ENCODE data around the gene FAM163B.

FAM163B gene

GRCh38 chr9:133604214-133604613 is 5.0 kb downstream of the FAM163B start:
- no peaks in the 10 kb centered on the region for H3F3A ChIP-seq (ENCODE audit: insufficient read depth, low read length)
- peaks cover 90% of the 10 kb centered on the region for H3K27me3 ChIP-seq (replicated peaks; ENCODE audit: insufficient read depth, low read length)
- H3K4me2 ChIP-seq (ENCODE audit: low read depth, low read length): no peak overlapping the region
- DNase-seq: no peak
- H3K9ac ChIP-seq (ENCODE audit: low read length): no peak overlapping the region
- no peak overlapping the region for H3K4me3 ChIP-seq (ENCODE audit: low read length)
- no peaks in the 10 kb centered on the region for H3K4me1 ChIP-seq (ENCODE audit: low read length)
- no peaks in the 10 kb centered on the region for H3K79me2 ChIP-seq (ENCODE audit: low read length)
- no peaks in the 10 kb centered on the region for H4K20me1 ChIP-seq (ENCODE audit: insufficient read depth, low read length)
- H3K9me3 ChIP-seq (replicated peaks; ENCODE audit: insufficient read depth, low read length): no peaks in the 10 kb centered on the region
- H3K36me3 ChIP-seq (replicated peaks; ENCODE audit: insufficient read depth, low read length): no peaks in the 10 kb centered on the region
- no peak overlapping the region for H2AFZ ChIP-seq (ENCODE audit: low read length)
- H3K27ac ChIP-seq (ENCODE audit: low read length): no peak overlapping the region
- H3K9me2 ChIP-seq (replicated peaks; ENCODE audit: insufficient read depth, low read length): no peaks in the 10 kb centered on the region
- no peak for TF ChIP-seq EZH2 (optimal IDR thresholded peaks at IDR 0.05; ENCODE audit: low read depth, low read length)
- no peak for TF ChIP-seq EZH2phosphoT487 (IDR thresholded peaks at IDR 0.05; ENCODE audit: low read length)
- TF ChIP-seq CTCF (IDR thresholded peaks at IDR 0.05; ENCODE audit: low read length): no peak

DNA sequence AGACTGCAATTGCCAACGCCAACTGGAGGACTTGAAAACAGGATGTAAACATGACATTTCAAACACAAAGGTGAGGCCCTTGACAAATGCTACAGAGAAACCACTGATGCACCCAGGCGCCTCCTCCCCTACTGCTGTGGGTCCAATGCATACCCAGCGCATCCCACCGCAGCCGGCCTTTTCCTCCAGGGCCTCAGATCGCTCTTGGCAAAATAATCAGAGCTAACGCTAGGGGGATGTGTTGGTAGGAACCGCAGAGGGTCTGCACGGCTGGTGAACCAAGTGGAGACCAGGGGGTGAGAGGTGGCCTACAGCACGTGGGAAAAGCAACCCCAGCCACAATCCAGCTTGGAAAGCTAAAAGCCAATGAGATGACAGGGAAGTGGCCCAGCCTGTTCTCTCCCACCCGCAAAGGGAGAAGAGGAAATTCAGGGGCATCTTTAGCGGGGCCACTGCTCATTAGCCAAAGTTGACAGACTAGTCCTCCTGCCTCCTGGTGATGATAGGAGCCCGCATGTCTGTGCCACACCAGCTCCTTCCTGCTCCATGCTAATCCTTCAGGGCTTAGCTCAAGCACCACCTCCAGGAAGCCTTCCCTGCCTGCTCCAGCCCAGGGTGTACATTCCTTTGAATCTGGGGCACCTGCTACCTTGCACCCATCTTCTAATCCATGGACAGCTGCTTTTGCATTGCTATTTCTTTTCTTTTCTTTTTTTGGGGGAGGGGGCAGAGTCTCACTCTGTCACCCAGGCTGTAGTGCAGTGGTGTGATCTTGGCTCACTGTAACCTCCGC is 5.9 kb downstream of the FAM163B start:
- H3K9me3 ChIP-seq (replicated peaks; ENCODE audit: insufficient read depth, low read length): no peaks in the 10 kb centered on the region
- H3K4me3 ChIP-seq (ENCODE audit: low read length): no peak overlapping the region
- DNase-seq: no peak
- no peaks in the 10 kb centered on the region for H4K20me1 ChIP-seq (ENCODE audit: insufficient read depth, low read length)
- no peaks in the 10 kb centered on the region for H3K36me3 ChIP-seq (replicated peaks; ENCODE audit: insufficient read depth, low read length)
- H3K9me2 ChIP-seq (replicated peaks; ENCODE audit: insufficient read depth, low read length): no peaks in the 10 kb centered on the region
- no peak for TF ChIP-seq CTCF (IDR thresholded peaks at IDR 0.05; ENCODE audit: low read length)
- TF ChIP-seq EZH2 (optimal IDR thresholded peaks at IDR 0.05; ENCODE audit: low read depth, low read length): no peak
- TF ChIP-seq EZH2phosphoT487 (IDR thresholded peaks at IDR 0.05; ENCODE audit: low read length): no peak
- no peak overlapping the region for H3K4me2 ChIP-seq (ENCODE audit: low read depth, low read length)
- H3K79me2 ChIP-seq (ENCODE audit: low read length): no peaks in the 10 kb centered on the region
- no peak overlapping the region for H2AFZ ChIP-seq (ENCODE audit: low read length)
- no peak overlapping the region for H3K9ac ChIP-seq (ENCODE audit: low read length)
- no peak overlapping the region for H3K27ac ChIP-seq (ENCODE audit: low read length)
- no peaks in the 10 kb centered on the region for H3F3A ChIP-seq (ENCODE audit: insufficient read depth, low read length)
- H3K4me1 ChIP-seq (ENCODE audit: low read length): no peaks in the 10 kb centered on the region
- peaks cover 85% of the 10 kb centered on the region for H3K27me3 ChIP-seq (replicated peaks; ENCODE audit: insufficient read depth, low read length)

DNA sequence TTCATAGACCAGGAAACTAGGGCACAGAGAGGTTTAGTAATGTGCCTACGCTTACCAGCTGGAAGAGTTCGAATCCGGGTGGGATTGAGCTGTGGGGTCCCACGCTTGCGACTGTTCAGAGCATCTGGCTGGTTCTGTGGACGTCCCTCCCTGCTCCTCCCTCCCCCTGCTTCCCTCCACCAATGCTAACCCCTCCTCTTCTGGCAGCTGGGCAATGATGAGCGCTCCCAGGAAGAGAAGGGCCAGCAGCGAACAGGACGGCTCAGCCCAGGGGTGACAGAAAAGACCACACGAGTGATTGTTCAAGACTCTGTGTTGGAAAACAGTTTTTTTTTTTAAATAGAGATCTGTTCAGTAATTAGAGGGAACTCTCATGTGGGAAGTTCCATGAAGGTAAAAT is 6.9 kb downstream of the FAM163B start:
- H4K20me1 ChIP-seq (ENCODE audit: insufficient read depth, low read length): no peaks in the 10 kb centered on the region
- H3K4me1 ChIP-seq (ENCODE audit: low read length): no peaks in the 10 kb centered on the region
- H3K9me3 ChIP-seq (replicated peaks; ENCODE audit: insufficient read depth, low read length): no peaks in the 10 kb centered on the region
- H3K9me2 ChIP-seq (replicated peaks; ENCODE audit: insufficient read depth, low read length): no peaks in the 10 kb centered on the region
- H3K9ac ChIP-seq (ENCODE audit: low read length): no peak overlapping the region
- no peak overlapping the region for H3K4me3 ChIP-seq (ENCODE audit: low read length)
- no peak overlapping the region for H3K27ac ChIP-seq (ENCODE audit: low read length)
- H3K4me2 ChIP-seq (ENCODE audit: low read depth, low read length): no peak overlapping the region
- H3K27me3 ChIP-seq (replicated peaks; ENCODE audit: insufficient read depth, low read length): peaks cover 83% of the 10 kb centered on the region
- no peaks in the 10 kb centered on the region for H3F3A ChIP-seq (ENCODE audit: insufficient read depth, low read length)
- no peak overlapping the region for H2AFZ ChIP-seq (ENCODE audit: low read length)
- DNase-seq: no peak
- no peak for TF ChIP-seq EZH2 (optimal IDR thresholded peaks at IDR 0.05; ENCODE audit: low read depth, low read length)
- no peak for TF ChIP-seq CTCF (IDR thresholded peaks at IDR 0.05; ENCODE audit: low read length)
- TF ChIP-seq EZH2phosphoT487 (IDR thresholded peaks at IDR 0.05; ENCODE audit: low read length): no peak
- no peaks in the 10 kb centered on the region for H3K36me3 ChIP-seq (replicated peaks; ENCODE audit: insufficient read depth, low read length)
- H3K79me2 ChIP-seq (ENCODE audit: low read length): no peaks in the 10 kb centered on the region

All from MM.1S (cell line).